DOHH2 (cell line): Measurements from ENCODE around the gene SRC.

Source experiments
- EZH2phosphoT487 ChIP-seq: fragments of 200-600 bp; sonication (generic); IDR thresholded peaks from 2 replicates; pipeline ENCODE4 v1.6.1; 2017; ENCODE audit warnings: borderline replicate concordance, mild to moderate bottlenecking, antibody characterized with exemption, low read length, moderate library complexity, mixed read lengths
- TF ChIP-seq, protein P1 (sequence below): fragments of 200-600 bp; sonication (generic); IDR thresholded peaks from one replicate; pipeline ENCODE4 v1.5.1; 2014; ENCODE audit warnings: antibody characterized with exemption, mild to moderate bottlenecking, low read depth, low read length; ENCODE audit not compliant: poor library complexity, severe bottlenecking

GRCh38 chr20:37346236-37346534 is 245 bp downstream of the SRC start:
- TF ChIP-seq, protein P1, sequence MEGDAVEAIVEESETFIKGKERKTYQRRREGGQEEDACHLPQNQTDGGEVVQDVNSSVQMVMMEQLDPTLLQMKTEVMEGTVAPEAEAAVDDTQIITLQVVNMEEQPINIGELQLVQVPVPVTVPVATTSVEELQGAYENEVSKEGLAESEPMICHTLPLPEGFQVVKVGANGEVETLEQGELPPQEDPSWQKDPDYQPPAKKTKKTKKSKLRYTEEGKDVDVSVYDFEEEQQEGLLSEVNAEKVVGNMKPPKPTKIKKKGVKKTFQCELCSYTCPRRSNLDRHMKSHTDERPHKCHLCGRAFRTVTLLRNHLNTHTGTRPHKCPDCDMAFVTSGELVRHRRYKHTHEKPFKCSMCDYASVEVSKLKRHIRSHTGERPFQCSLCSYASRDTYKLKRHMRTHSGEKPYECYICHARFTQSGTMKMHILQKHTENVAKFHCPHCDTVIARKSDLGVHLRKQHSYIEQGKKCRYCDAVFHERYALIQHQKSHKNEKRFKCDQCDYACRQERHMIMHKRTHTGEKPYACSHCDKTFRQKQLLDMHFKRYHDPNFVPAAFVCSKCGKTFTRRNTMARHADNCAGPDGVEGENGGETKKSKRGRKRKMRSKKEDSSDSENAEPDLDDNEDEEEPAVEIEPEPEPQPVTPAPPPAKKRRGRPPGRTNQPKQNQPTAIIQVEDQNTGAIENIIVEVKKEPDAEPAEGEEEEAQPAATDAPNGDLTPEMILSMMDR, result no peak
- TF ChIP-seq EZH2phosphoT487, result no peak
